H1 (cell line): ENCODE data around the gene RIT2. TPM values are rescaled to one million over a fixed set of nuclear protein-coding genes. Genes with fewer than 3 reads are reported as not detected.

Experiments
- CTCF ChIA-PET: fragments of 300-600 bp; sonication (Branson Sonifier 250); formaldehyde crosslinking; loops from one replicate; lab custom pipeline; 2021; ENCODE audit not compliant: partially characterized antibody; lab: Charles Lee
- POLR2A ChIA-PET: fragments of 300-600 bp; sonication (Branson Sonifier 250); formaldehyde crosslinking; loops from one replicate; lab custom pipeline; 2021; ENCODE audit warnings: inconsistent platforms; ENCODE audit not compliant: partially characterized antibody; lab: Charles Lee
- DNase-seq, 2 experiments: peaks; one replicate each; pipeline versions ENCODE4 v3.0.0 to v3.0.0-alpha.2; 2010 to 2022; ENCODE audit warnings: low spot score in 2 of 2, low read depth in 1 of 2, mixed read lengths in 1 of 2
- FAIRE-seq: peaks from 2 replicates; lab custom pipeline; 2011; peaks lifted over from hg19 to GRCh38; lab: Jason Lieb, UNC
- H2AFZ ChIP-seq: 2 replicates; pipeline ENCODE4 v1.8.1; 2012; ENCODE audit warnings: low read length, inconsistent platforms
- H2AK5ac ChIP-seq: 2 replicates; pipeline ENCODE4 v1.6.1; 2013; ENCODE audit warnings: low read depth, low read length
- H2BK120ac ChIP-seq: replicated peaks from 2 replicates; pipeline ENCODE3; 2013; ENCODE audit warnings: low read depth, low read length, inconsistent platforms
- H2BK12ac ChIP-seq: 2 replicates; pipeline ENCODE4 v1.6.1; 2013; ENCODE audit warnings: low read depth, low read length
- H2BK15ac ChIP-seq: 2 replicates; pipeline ENCODE4 v1.6.1; 2013; ENCODE audit warnings: low read length
- H2BK20ac ChIP-seq: 2 replicates; pipeline ENCODE4 v1.6.1; 2013; ENCODE audit warnings: low read length
- H2BK5ac ChIP-seq: 2 replicates; pipeline ENCODE4 v1.6.1; 2013; ENCODE audit warnings: low read depth, low read length
- H3K14ac ChIP-seq: 2 replicates; pipeline ENCODE4 v1.6.1; 2013; ENCODE audit warnings: inconsistent platforms; ENCODE audit not compliant: insufficient read length
- H3K18ac ChIP-seq: 2 replicates; pipeline ENCODE4 v1.6.1; 2013; ENCODE audit warnings: low read length; ENCODE audit errors: extremely low read depth
- H3K23ac ChIP-seq: 2 replicates; pipeline ENCODE4 v1.6.1; 2013; ENCODE audit warnings: inconsistent platforms; ENCODE audit not compliant: insufficient read length
- H3K23me2 ChIP-seq: 2 replicates; pipeline ENCODE4 v1.6.1; 2013; ENCODE audit warnings: low read depth, low read length
- H3K27ac ChIP-seq: 2 replicates; pipeline ENCODE4 v1.6.1; 2011; ENCODE audit warnings: low read depth, low read length, inconsistent platforms
- H3K27me3 ChIP-seq, 4 experiments: replicated peaks in 1 of 4; 1 replicate in 1 of 4; 2 replicates in 3 of 4; pipeline versions ENCODE4 v1.6.1 to v1.8.1; 2011 to 2013; ENCODE audit warnings: low read length in 3 of 4, mild to moderate bottlenecking in 3 of 4, inconsistent platforms in 2 of 4, mixed read lengths in 2 of 4, moderate library complexity in 1 of 4; ENCODE audit not compliant: control insufficient read depth in 3 of 4, insufficient read depth in 3 of 4; ENCODE audit errors: extremely low read depth in 1 of 4
- H3K36me3 ChIP-seq, 4 experiments: 2 replicates each; pipeline versions ENCODE4 v1.6.1 to v1.8.1; 2011 to 2013; ENCODE audit warnings: mild to moderate bottlenecking in 4 of 4, low read length in 3 of 4, moderate library complexity in 2 of 4, control low read depth in 1 of 4, inconsistent platforms in 1 of 4; ENCODE audit not compliant: insufficient read depth in 4 of 4, control insufficient read depth in 2 of 4
- H3K4ac ChIP-seq: replicated peaks from 2 replicates; pipeline ENCODE3; 2013; ENCODE audit warnings: low read length, low read depth, mixed read lengths, inconsistent platforms; ENCODE audit not compliant: insufficient read length
- H3K4me1 ChIP-seq, 4 experiments: replicated peaks in 1 of 4; 1 replicate in 1 of 4; 2 replicates in 3 of 4; pipeline versions ENCODE4 v1.6.1 to v1.8.1; 2011 to 2013; ENCODE audit warnings: low read length in 3 of 4, inconsistent platforms in 2 of 4, mixed read lengths in 1 of 4; ENCODE audit not compliant: insufficient read depth in 4 of 4, control insufficient read depth in 3 of 4
- H3K4me2 ChIP-seq, 2 experiments: 2 replicates each; pipeline versions ENCODE4 v1.6.1 to v1.8.1; 2011 to 2013; ENCODE audit warnings: low read depth in 2 of 2, low read length in 2 of 2, control low read depth in 1 of 2, inconsistent platforms in 1 of 2, mild to moderate bottlenecking in 1 of 2; ENCODE audit not compliant: insufficient read depth in 1 of 2
- H3K4me3 ChIP-seq, 4 experiments: fragments of 200-600, 300-600 bp in 1 of 4; sonication (generic), shearing (Covaris generic), sonication (Bioruptor Twin) in 1 of 4; 2 replicates each; pipeline versions ENCODE4 v1.5.1 to v1.8.1; 2011 to 2016; ENCODE audit warnings: low read length in 4 of 4, low read depth in 3 of 4, control low read depth in 2 of 4, inconsistent platforms in 2 of 4, mild to moderate bottlenecking in 2 of 4, mixed read lengths in 1 of 4, moderate library complexity in 1 of 4; ENCODE audit not compliant: insufficient read depth in 2 of 4; ENCODE audit errors: extremely low read depth in 1 of 4
- H3K56ac ChIP-seq: replicated peaks from 2 replicates; pipeline ENCODE3; 2013; ENCODE audit warnings: low read depth, mild to moderate bottlenecking, mixed read lengths, low read length, inconsistent platforms; ENCODE audit not compliant: insufficient read length
- H3K79me1 ChIP-seq: 2 replicates; pipeline ENCODE4 v1.6.1; 2013; ENCODE audit warnings: low read depth, low read length, control low read depth
- H3K79me2 ChIP-seq, 2 experiments: 2 replicates each; pipeline versions ENCODE4 v1.6.1 to v1.8.1; 2012 to 2013; ENCODE audit warnings: low read length in 2 of 2, mild to moderate bottlenecking in 2 of 2, inconsistent platforms in 1 of 2; ENCODE audit not compliant: insufficient read depth in 2 of 2, control insufficient read depth in 1 of 2
- H3K9ac ChIP-seq, 4 experiments: replicated peaks in 1 of 4; 1 replicate in 1 of 4; 2 replicates in 3 of 4; pipeline versions ENCODE4 v1.6.1 to v1.8.1; 2011 to 2013; ENCODE audit warnings: low read depth in 3 of 4, low read length in 3 of 4, control low read depth in 2 of 4, mild to moderate bottlenecking in 2 of 4, moderate library complexity in 2 of 4, inconsistent platforms in 1 of 4; ENCODE audit errors: extremely low read depth in 1 of 4
- H3K9me3 ChIP-seq, 2 experiments: 2 replicates each; pipeline versions ENCODE4 v1.6.1 to v1.8.1; 2012 to 2013; ENCODE audit warnings: mild to moderate bottlenecking in 2 of 2, moderate library complexity in 2 of 2, control low read depth in 1 of 2, inconsistent platforms in 1 of 2, low read depth in 1 of 2, low read length in 1 of 2, mixed read lengths in 1 of 2; ENCODE audit not compliant: insufficient read depth in 2 of 2
- H4K20me1 ChIP-seq, 2 experiments: replicated peaks in 1 of 2; 2 replicates each; pipeline versions ENCODE3 to v1.8.1; 2011 to 2013; ENCODE audit warnings: inconsistent platforms in 2 of 2, low read length in 2 of 2, mild to moderate bottlenecking in 1 of 2; ENCODE audit not compliant: insufficient read depth in 2 of 2, control insufficient read depth in 1 of 2
- H4K5ac ChIP-seq: 2 replicates; pipeline ENCODE4 v1.6.1; 2013; ENCODE audit warnings: low read length, low read depth, mixed read lengths, inconsistent platforms; ENCODE audit not compliant: insufficient read length
- H4K8ac ChIP-seq: 2 replicates; pipeline ENCODE4 v1.8.0; 2013; ENCODE audit warnings: mild to moderate bottlenecking, moderate library complexity, low read length, inconsistent platforms; ENCODE audit not compliant: insufficient read depth; ENCODE audit errors: extremely low read depth
- H4K91ac ChIP-seq: replicated peaks from 2 replicates; pipeline ENCODE3; 2013; ENCODE audit warnings: low read length, mixed read lengths, inconsistent platforms; ENCODE audit not compliant: insufficient read length
- BRCA1 ChIP-seq: IDR thresholded peaks from 2 replicates; pipeline ENCODE4 v1.6.1; 2012; ENCODE audit warnings: low read depth, low read length, improper control_type of control experiment
- CEBPB ChIP-seq: IDR thresholded peaks from 2 replicates; pipeline ENCODE4 v1.6.1; 2012; ENCODE audit warnings: low read depth, low read length
- CHD2 ChIP-seq: IDR thresholded peaks from 2 replicates; pipeline ENCODE4 v1.6.1; 2012; ENCODE audit warnings: low read length, improper control_type of control experiment
- GTF2F1 ChIP-seq: IDR thresholded peaks from 2 replicates; pipeline ENCODE4 v1.6.1; 2012; ENCODE audit warnings: low read depth, low read length, improper control_type of control experiment, borderline replicate concordance
- MAX ChIP-seq: IDR thresholded peaks from 2 replicates; pipeline ENCODE4 v1.6.1; 2012; ENCODE audit warnings: inconsistent platforms
- PHF8 ChIP-seq: fragments of 200-600 bp; sonication (generic); conservative IDR thresholded peaks from 2 replicates; pipeline ENCODE4 v1.7.1; 2012; ENCODE audit warnings: low read depth, mild to moderate bottlenecking, inconsistent platforms, low read length, moderate library complexity
- POLR2A ChIP-seq, 2 experiments: IDR thresholded peaks; 1 replicate in 1 of 2; 2 replicates in 1 of 2; pipeline ENCODE4 v1.6.1; 2011; ENCODE audit warnings: low read depth in 2 of 2, low read length in 2 of 2, mild to moderate bottlenecking in 2 of 2; ENCODE audit errors: control extremely low read depth in 1 of 2
- POU5F1 ChIP-seq: IDR thresholded peaks from 2 replicates; pipeline ENCODE4 v1.6.1; 2011; ENCODE audit warnings: low read depth, mild to moderate bottlenecking, low read length, moderate library complexity
- RFX5 ChIP-seq: IDR thresholded peaks from 2 replicates; pipeline ENCODE4 v1.6.1; 2011; ENCODE audit warnings: low read depth, low read length, improper control_type of control experiment, borderline replicate concordance
- SAP30 ChIP-seq: fragments of 300-600 bp; sonication (generic); IDR thresholded peaks from 2 replicates; pipeline ENCODE4 v1.7.1; 2012; ENCODE audit warnings: low read length, moderate library complexity, mild to moderate bottlenecking, inconsistent platforms; ENCODE audit not compliant: insufficient read depth, insufficient replicate concordance
- TEAD4 ChIP-seq: IDR thresholded peaks from 2 replicates; pipeline ENCODE4 v1.6.1; 2012; ENCODE audit warnings: low read depth, low read length, inconsistent platforms, mixed read lengths
- WGBS, 2 experiments: shearing (Covaris generic) in 1 of 2; methylation state at CpG; one replicate each; pipeline versions ENCODE4 v1.1.6 to v1.1.7; 2013 to 2015; ENCODE audit warnings: low lambda C conversion rate in 2 of 2, mixed read lengths in 2 of 2, inconsistent platforms in 1 of 2, low coverage in 1 of 2, missing lambda C conversion rate in 1 of 2; ENCODE audit not compliant: insufficient replicate concordance in 2 of 2, insufficient coverage in 1 of 2, insufficient read length in 1 of 2; ENCODE audit errors: extremely low coverage in 1 of 2, missing lambda C conversion rate in 1 of 2; 5-methylcytosine and 5-hydroxymethylcytosine counted together
- polyA plus RNA-seq, 7 experiments: library from polyadenylated mRNA; depleted of rRNA in 3 of 7; stranded (reverse) in 5 of 7; unstranded in 2 of 7; fragments of >200 nt in 5 of 7; fragments of 200-250 nt in 2 of 7; gene quantifications; 1 replicate in 5 of 7; 2 replicates in 1 of 7; 4 replicates in 1 of 7; pipeline versions ENCODE4 v1.2.1 to v1.2.3, GENCODE V29; 2011 to 2013; ENCODE audit warnings: missing spikeins in 2 of 7, mixed read lengths in 2 of 7
- total RNA-seq: library from RNA; stranded (reverse); fragmentation: NEBNext Ultra II Directional; extraction: Animal tissue kit (Norgen Biotek cat#: 25700); gene quantifications from 2 replicates; pipeline ENCODE4 v1.2.1, GENCODE V29; 2021
- TF ChIP-seq, protein P1 (sequence below): IDR thresholded peaks from 2 replicates; pipeline ENCODE4 v1.6.1; 2012; ENCODE audit warnings: inconsistent platforms
- TF ChIP-seq, protein P2 (sequence below): IDR thresholded peaks from 2 replicates; pipeline ENCODE4 v1.6.1; 2011; ENCODE audit warnings: low read length, improper control_type of control experiment

Gene RIT2
- total and polyA plus RNA-seq, 2 of the 8 experiments (the other 6 are each of a cell fraction or from before 2014, with no cell fraction given), result 0.67 to 3.2 TPM

DNA sequence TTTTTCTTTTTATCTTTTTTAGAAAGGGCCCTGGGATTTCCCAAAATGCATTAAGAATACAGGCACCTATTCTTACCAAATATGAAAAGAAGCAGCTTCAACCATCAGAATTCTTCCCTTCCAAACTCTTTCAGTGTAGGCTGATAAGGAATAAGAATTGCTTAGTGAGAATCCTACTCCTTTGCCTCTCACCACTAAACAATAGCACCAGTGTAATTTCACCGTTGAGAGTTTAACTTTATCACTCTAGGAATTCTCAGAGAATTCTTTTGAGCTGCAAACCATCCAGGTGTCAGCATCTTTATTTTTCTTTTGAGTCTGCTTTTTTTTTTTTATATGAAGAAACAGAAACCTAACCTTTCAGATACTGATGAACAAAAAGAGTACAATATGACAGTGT lies 194.9 kb downstream of the RIT2 start:
- DNase-seq (no peak), FAIRE-seq (no peak)
- Histone ChIP-seq H3K4me3 (no peak overlapping the region), H2BK5ac (no peak overlapping the region), H3K27me3 (peaks cover 0 to 1% (median 0%) of the 10 kb centered on the region in 4 experiments; a peak in 1 of 7 replicates), H3K79me2 (no peaks in the 10 kb centered on the region), H2AFZ (no peak overlapping the region), H3K9ac (no peak overlapping the region), H2AK5ac (no peak overlapping the region), H3K36me3 (no peaks in the 10 kb centered on the region), H3K9me3 (no peaks in the 10 kb centered on the region), H2BK120ac (no peak overlapping the region), H4K20me1 (no peaks in the 10 kb centered on the region), H2BK20ac (no peak overlapping the region), H3K23ac (no peak overlapping the region), H4K91ac (no peak overlapping the region), H2BK12ac (no peak overlapping the region), H4K8ac (no peak overlapping the region), H3K18ac (no peak overlapping the region), H4K5ac (no peak overlapping the region), H3K23me2 (no peaks in the 10 kb centered on the region), H3K14ac (no peak overlapping the region), H3K56ac (no peak overlapping the region), H2BK15ac (no peak overlapping the region), H3K4ac (no peak overlapping the region), H3K79me1 (no peaks in the 10 kb centered on the region), H3K4me2 (no peak overlapping the region), H3K27ac (no peak overlapping the region), H3K4me1 (peaks cover 0 to 3% (median 0%) of the 10 kb centered on the region in 4 experiments; a peak in 2 of 7 replicates)
- ChIA-PET POLR2A (interaction anchor here (0.6 kb wide), 1 partner anchor 67 kb away, joined by 3 read pairs; no protein-coding TSS in a partner anchor), CTCF (no interaction called here)
- 15% methylated on average over 1 of the region's 1 CpG; no CpG with 5 or more reads in 1 of the 2 experiments for WGBS, 2 experiments
- TF ChIP-seq GTF2F1 (no peak), POU5F1 (no peak), CEBPB (no peak), BRCA1 (no peak), MAX (no peak), TEAD4 (no peak), CHD2 (no peak), RFX5 (no peak), SAP30 (no peak), PHF8 (no peak), POLR2A (IDR thresholded peaks at IDR 0.05; ENCODE audit: control extremely low read depth in 1 of 2, low read depth in 2 of 2, low read length in 2 of 2) (no peak)
- TF ChIP-seq, protein P1, sequence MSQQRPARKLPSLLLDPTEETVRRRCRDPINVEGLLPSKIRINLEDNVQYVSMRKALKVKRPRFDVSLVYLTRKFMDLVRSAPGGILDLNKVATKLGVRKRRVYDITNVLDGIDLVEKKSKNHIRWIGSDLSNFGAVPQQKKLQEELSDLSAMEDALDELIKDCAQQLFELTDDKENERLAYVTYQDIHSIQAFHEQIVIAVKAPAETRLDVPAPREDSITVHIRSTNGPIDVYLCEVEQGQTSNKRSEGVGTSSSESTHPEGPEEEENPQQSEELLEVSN, result no peak
- TF ChIP-seq, protein P2, sequence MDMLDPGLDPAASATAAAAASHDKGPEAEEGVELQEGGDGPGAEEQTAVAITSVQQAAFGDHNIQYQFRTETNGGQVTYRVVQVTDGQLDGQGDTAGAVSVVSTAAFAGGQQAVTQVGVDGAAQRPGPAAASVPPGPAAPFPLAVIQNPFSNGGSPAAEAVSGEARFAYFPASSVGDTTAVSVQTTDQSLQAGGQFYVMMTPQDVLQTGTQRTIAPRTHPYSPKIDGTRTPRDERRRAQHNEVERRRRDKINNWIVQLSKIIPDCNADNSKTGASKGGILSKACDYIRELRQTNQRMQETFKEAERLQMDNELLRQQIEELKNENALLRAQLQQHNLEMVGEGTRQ, result no peak
